CD4-positive, alpha-beta T cell treated with Interleukin-17A for 1 hour (primary cell): ENCODE measurements around the gene VWA5B2.
"Not testable (repeated sequence)": the region's sequence is repeated elsewhere in the genome, so short reads cannot be mapped to it uniquely, and the experiment has no call there.

Source experiments
- DNase-seq: peaks from one replicate; pipeline ENCODE4 v3.0.0-alpha.2; 2020

VWA5B2 gene

DNA sequence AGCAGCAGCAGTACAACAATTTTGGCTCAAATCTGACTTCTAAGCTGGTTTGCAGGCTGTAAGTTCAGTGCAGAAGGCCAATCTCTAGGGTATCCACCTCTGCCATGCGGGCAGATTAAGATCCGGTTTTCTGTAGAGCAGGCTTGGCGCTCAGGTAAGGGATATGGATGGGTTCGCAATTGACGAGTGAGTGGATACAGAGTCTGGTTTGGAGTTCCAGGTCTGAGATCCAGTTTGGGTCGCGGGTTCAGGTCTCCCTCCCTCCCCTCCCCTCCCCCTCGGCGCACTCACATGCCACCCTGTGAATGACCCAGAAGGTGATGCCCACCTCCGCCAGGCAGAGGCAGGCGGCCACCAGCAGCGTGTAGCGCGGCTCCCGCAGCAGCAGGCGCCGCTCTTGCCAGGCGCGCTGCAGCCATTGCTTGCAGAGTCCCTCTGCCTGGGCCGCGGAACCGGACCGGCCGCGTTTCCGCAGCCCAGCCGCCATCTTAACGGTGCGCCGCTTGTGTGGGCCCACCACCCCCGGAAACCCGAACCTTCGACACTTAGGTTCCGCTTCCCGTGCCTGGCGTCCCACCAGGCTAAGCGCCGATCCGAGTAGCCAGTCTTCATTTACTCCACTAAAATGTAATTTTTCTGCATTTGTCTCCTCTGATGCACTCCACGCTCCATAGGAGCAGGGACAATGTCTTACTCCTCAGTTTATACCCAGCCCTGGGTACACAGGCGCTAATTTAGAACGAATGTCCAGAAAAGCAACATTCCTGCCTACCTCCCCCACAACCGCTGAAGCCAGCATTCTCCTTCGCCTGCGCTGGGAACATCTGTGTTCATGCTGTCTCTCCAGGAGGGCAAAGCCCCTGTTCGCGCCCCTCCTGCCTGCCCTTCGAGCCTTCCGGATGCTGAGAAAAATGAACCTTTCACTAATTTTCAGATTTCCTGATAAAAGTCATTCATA is 19.3 kb downstream of the VWA5B2 start, which contains the start of gene ALG3:
Gene ALG3 (minus strand): TSS at position 509 of the 958 bp plus-strand sequence. CDS start 22 bp downstream, at position 487.
- DNase-seq, result peak; percentile 90

DNA sequence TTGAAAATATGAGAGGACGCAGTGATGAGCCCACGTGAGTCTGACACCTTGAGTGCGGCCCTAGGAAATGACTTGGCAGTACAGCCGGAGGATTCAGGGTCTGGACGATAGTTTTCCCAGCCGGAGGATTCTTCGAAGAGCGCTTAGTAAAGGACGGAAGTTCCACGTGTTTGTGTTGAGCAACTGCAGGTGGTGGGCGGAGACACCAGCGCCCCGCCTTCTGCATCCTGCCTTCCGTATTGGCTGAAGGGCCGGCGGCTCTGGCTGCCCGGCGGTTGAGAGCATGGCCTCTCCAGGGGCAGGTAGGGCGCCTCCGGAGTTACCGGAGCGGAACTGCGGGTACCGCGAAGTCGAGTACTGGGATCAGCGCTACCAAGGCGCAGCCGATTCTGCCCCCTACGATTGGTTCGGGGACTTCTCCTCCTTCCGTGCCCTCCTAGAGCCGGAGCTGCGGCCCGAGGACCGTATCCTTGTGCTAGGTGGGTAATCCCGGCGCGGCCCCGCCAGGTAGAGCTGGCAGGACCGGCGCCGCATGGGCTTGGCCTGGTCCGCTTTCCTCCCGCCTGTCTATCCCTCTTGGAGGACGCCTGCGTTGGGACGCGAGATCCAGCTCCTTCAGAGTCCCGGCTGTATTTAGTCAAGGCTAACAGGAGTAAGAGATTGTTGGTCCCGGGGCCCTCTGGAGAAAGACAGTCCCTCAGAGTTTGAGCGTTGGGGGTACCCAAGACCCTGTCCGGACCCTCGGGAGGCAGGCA is 20.2 kb downstream of the VWA5B2 start, which contains the start of gene EEF1AKMT4:
Gene EEF1AKMT4 (plus strand): TSS at position 261 of the 755 bp plus-strand sequence. CDS start 23 bp downstream, at position 284.
- peak; percentile 98 for DNase-seq

DNA sequence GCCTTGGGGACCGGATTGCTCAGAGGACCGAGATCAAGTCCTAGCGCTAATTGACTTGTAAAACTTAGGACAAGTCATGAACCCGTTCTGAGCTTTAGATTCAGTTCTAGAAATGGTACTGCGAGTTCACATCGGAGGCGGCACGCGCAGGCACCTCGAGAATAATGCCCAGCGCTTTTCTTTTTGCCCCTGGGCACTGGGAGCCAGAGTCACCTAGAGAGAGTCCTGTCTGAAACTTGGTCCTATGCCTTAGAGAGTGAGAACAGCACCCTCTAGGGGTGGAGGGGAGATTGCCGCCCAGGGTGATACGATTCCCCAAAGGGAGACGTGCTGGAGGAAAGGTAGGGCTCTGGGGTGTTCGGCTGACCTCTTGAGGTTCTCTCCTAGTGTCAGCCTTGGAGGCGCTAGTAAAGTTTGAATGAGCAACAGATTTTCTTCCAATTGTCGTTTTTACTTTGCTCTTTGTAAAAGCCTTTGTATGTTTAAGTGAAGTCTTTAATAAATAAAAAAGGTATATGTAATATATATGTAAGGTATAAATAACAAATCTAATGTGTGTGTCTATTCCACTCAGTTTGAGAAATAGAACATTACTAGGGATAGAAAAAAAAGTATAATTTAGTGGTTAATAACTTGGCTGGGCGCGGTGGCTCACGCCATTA is 20.9 kb downstream of the VWA5B2 start:
- peak; percentile 91 for DNase-seq

DNA sequence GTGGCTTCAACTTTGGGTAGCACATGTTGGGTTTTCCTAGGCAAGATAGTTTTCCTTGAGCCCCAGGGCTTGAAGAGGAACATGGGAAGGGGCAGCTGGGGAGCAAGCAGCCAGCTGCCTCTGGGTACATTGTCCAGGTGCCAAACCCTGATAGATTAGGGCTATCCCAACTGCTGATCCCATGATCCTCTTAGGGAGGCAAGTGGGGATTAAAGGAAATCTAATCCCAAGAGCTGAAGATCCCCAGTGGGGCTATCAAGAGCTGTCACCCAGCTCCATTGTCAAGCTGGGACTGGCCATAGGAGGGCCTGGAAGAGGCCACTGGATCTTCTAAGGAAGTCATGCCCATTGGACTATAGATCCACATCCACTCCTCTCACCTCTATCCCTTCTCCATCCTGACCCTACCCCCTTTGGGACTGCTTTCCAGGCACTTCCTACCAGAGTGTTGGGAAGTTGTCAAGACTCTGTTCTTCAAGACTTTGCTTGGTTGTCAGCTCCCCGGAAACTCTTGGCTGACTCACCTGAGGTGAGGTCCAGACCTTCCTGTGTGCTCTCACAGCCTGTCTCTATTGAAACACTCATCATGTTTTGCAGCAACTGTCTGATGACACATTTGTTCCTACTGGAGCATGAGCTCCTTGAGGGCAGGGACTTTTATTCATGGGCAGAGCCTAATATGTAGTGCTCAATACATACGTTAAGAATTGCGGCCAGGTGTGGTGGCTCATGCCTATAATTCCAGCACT is 26.1 kb downstream of the VWA5B2 start:
- no peak for DNase-seq

DNA sequence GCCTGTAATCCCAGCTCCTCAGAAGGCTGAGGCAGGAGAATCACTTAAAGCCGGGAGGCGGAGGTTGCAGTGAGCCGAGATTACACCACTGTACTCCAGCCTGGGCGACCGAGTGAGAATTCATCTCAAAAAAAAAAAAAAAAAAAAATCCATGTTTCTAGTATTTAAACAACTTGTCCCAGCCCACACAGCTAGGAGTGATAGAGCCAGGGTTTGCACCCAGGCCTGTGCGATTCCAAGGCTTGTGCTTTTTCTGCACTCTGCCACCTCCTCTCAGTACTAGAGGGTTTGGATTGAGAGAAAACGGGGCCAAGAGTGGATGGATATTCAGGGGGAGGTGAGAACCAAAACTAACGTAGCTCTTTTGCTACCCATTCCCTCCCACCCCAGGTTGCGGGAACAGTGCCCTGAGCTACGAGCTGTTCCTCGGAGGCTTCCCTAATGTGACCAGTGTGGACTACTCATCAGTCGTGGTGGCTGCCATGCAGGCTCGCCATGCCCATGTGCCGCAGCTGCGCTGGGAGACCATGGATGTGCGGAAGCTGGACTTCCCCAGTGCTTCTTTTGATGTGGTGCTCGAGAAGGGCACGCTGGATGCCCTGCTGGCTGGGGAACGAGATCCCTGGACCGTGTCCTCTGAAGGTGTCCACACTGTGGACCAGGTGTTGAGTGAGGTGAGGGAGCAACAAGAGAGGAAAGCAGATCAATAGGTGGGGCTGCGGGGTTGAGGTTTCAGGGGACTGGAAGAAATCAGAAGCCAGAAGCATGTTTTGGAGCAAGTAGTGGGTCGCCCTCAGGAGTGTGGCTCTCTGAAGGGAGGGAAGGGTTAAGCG is 27.9 kb downstream of the VWA5B2 start:
- no peak for DNase-seq

DNA sequence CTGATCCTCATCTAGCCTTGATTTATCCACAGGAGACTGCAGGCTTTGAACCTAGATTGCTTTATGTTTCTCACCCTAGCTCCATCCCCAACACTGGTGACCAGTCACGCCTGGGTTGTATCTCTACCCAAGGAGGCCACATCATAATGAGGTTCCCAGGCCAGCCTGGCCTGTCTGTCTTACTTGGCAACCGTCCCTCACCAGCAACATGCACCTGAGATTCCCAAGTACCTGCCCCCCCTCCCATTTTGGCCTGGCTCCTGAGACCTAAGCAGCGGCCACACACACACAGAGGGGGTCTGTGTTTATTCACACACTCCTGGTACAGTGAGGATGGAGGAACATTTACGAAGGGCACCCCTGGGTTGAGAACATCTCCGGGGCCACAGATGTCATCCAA is 29.5 kb downstream of the VWA5B2 start:
- DNase-seq, result no peak

DNA sequence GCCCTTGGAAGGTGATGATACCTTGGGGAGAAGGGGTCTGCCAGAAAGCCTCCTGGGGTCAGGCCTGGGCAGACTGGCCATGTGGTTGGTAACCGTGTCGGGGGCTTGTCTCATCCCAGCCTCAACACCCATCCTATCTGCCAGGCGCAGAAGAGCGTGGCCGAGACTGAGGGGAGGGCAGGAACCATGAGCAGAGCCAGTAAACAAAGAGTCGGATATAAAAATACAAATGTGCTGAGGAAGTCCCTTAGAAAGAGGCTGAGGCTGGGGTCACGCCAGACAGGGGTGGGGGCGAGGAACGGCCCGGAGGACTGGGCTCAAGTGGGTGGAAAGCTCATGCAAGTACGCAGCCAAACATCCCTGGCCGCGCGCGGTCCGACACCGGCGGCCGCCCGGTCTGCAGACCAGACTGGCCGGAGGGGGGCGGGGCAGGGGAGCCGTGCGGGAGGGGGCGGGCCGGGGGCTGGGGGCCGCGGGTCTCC is 30.1 kb downstream of the VWA5B2 start:
- no peak for DNase-seq

DNA sequence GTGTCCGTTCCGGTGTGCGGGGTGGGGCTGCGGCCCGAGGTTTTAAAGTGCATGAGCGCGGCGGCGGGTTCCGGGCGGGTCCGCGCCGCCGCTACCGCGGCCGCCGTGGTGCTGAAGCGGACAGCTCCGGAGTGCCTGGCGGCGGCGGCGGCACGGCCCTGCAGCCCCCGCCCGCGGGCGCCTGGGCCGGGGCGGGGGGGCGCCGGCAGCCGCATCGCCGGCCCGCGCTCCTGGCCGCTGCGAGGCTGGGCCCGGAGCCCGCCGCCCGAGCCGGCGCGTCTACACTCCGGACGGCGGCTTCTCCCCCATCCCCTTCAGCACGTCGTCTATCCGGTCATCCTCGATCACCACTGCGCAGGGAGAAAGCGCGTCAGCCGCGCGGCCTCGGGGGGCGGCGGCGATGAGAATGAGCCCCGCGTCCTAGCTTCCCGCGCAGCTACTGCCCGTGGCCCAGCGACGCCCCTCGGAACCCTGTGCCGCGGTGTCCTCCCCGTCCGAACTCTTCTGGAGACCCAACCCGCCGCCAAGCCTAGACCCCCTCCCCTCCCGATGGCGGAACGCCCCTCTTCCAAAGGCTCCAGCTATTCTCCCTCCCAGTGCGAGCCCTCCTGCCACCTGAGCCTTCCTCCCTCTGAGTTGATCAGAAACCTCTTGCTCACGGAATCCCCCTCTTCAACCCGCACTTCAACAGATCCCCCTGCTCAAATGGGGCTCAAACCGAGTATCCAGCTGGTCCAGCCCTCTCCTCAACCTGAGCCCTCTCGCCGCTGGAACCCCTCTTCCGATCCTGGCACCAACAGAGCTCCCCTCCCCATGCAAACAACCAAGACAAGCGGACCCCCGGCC is 30.7 kb downstream of the VWA5B2 start:
- DNase-seq, result peak; percentile 31

DNA sequence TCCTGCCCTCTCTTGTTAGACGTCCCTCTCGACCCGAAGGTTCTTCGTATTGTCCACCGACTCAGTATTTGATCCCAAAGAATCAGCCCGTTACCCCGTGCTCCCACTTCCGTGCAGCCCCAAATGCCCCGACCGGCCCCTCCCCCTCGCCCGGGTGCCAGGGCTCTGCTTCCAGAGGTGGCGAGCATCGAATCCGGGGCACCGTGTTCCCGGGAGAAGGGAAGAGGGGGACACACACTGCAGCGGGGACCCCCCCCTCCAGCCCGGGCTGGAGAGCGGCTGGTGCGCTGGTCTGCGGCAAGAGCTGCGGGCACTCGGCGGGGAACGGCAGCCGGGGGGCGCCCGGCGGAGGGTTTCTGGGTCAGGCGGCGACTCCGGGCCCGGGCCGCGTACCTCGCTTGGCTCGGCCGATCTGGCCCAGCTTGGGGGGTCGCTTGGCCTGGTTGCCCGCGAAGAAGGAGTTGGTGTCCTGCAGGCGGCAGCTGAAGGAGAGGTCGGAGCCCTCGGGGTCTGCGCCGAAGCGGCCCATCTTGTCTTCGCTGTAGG is 31.4 kb downstream of the VWA5B2 start:
- no peak for DNase-seq

DNA sequence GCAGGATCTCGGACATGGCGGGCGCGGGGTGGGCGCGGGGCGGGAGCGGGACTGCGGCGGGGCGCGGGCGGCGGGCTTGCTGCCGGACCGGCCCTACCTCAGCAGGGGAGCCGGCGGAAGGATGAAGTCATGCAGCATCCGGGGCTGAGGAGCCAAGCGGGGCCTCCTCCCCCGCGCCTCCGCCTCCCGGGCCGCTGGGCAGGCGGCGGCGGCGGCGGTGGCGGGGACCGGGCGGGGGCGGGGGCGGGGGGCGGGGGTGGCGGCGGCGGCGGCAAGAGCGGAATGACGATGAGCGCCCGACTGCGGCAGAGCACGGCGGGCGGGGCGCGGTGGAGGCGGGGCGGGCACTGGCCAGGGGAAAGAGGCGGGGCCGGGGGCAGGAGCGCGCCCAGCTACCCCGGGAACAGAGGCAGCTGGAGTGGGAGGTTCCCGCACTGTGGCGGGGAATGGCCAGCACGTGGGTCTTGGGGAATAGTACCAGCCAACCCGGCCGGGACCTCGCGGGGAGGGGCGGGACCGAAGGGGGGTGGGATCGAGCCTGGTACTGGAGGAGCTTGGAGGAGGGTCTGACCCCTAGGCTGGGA is 32.0 kb downstream of the VWA5B2 start, which contains the start of gene CAMK2N2:
Gene CAMK2N2 (minus strand): TSS at position 284 of the 584 bp plus-strand sequence. CDS start 268 bp downstream, at position 16.
- DNase-seq, result peak; percentile 70

DNA sequence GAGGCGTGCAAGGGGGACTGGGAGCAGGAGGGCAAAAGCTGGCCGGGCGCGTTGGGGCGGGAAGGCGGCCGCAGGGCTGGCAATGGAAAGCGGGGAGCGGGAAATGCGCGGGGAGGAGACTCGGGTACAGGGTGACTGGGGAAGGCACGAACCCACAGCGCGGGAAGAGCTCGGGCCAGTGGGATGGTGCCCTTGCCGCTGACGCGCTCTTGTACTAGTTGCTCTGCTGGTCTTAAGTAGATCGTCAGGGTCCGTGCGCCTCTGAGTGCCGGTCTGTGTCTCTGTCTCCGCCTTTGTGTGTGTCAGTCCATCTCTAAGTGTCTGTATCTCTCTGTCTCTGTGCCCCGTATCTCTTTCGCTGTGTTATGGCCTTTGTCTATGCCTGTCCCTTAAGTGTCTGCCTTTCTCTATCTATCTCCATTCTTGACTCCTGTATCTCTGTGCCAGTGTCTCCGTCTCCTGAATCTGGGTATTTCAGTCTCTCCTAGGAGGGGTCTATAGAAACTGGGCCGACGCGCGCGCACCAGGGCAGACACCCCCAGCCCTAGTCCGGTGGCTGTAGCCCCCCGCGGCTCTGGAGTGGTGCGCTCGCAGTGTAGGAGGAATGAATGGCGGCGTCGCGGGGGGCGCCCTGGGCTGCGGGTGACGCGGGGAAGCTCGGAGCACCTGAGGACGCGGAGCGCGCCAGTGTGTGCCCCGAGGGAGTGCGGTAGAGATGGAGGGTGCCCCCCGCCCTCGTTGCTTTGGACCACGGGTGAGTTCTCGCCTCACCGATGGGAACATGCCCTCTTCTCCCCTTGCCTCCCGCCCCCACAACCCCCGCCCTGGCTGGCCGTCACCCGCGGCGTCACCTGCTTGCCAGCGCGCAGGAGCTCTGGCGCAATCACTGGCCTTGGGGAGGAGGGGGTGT is 32.7 kb downstream of the VWA5B2 start:
- DNase-seq, result no peak

DNA sequence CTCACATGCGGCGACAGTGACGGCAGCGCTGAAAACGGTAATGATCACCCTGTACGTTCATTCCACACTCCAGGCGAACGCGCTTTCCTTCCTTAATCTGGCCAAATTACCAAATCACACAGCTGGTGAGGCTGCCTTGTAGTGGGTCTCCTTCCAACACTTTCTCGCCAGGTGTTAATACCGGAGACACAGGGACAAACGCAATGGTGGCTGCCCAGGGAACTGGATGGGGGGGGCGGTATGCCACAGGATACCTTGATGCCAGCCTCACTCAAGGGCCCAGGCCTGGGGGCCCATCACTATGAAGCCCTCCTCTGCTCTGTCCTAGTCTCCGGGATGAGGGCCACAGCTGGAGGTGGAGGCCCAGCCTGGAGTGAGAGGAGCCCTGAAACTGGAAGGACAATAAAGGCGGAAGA is 33.4 kb downstream of the VWA5B2 start:
- DNase-seq, result no peak

DNA sequence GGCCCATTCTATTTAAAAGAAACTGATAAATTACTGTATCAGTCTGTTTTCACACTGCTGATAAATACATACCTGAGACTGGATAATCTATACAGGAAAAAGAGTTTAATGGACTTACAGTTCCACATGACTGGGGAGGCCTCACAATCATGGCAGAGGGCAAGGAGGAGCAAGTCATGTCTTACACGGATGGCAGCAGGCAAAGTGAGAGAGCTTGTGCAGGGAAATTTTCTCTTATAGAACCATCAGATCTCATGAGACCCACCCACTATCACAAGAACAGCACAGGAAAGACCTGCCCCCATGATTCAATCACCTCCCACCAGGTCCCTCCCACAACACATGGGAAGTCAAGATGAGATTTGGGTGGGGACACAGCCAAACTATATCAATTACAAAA is 37.9 kb downstream of the VWA5B2 start:
- DNase-seq, result not testable (repeated sequence)

DNA sequence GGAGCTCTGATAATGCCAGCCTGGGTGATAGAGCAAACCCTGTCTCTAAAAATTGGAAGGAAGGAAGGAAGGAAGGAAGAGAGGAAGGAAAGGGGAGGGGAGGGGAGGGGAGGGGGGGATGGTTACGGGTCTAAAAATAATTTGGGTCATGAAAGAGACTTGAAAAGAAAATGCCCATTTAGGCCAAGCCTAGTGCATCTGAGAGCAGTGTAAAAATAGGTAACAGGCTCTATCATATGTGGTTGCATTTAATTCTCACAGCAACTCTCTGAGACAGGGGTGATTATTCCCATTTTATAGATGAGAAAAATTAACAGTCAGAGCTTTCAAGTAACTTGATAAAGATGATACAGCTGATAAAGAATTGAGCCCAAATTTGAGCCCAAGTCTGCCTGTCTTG is 42.9 kb downstream of the VWA5B2 start:
- no peak for DNase-seq

DNA sequence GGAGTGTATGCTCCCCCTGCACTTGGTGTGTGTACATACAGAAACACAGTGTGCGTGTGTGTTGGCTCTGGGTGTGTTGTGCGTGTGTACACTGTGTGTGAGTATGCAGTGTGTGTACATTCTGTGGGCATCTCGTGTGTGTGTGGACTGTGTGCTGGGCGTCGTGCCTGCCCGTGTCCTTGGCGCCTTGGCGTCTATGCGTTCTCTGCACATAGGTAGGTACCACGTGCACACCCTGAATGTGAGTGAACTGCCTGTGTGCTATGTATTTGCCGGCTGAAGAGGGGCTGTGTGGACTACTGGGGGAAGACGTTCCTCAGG is 46.0 kb downstream of the VWA5B2 start:
- DNase-seq, result no peak

DNA sequence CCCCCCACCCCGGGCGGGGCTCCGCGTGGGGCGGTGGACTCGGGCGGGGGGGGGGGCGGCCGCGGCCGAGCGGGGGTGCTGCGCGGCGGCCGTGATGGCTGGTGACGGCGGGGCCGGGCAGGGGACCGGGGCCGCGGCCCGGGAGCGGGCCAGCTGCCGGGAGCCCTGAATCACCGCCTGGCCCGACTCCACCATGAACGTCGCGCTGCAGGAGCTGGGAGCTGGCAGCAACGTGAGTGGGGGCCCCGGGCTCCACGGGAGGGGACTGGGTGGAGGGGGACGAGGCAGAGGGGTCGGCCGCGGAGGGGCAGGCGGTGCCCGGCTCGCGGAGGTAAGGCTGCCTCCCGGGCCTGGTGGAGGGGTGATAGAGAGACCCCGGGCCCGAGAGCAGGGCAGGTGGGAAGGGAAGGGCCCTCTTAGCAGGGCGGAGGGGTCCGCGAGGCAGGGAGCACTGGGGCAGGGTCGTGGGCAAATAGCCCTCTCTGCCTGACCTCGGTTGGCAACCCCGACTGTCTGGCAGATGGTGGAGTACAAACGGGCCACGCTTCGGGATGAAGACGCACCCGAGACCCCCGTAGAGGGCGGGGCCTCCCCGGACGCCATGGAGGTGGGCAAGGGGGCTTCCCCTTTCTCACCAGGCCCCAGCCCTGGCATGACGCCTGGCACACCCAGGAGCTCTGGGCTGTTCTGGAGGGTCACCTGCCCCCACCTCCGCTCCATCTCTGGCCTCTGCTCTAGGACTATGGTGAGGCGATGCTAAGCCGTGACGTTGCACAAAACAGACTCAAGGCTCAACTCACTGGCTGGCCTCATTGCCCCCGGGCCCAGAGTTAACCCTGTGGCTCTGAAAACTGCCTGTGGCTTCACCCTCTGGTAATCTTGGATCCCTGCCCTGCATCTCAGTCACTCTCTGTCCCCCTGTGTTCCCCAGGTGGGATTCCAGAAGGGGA is 46.9 kb downstream of the VWA5B2 start, which contains the start of gene ECE2:
Gene ECE2 (plus strand): TSS at position 62 of the 950 bp plus-strand sequence. CDS start 132 bp downstream, at position 194.
- DNase-seq, result no peak

DNA sequence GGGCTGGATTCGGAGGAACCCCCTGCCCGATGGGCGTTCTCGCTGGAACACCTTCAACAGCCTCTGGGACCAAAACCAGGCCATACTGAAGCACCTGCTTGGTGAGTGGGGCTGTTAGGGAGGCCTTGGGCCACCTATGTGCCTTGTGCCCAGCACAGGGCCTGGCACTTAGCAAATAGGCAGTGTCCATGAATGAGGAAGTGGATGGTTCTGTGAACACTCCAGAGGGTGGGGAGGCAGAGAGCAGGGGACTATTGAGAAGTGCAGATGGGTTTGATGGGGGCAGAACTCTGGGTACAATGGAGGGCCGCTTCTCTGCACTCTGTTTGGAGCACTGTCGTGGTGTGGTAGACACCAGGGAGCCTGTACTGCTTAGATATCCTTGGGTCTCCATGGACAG is 48.0 kb downstream of the VWA5B2 start:
- no peak for DNase-seq
